ENCODE results near the gene SMARCE1.
"Not testable (repeated sequence)": the region's sequence is repeated elsewhere in the genome, so short reads cannot be mapped to it uniquely, and the experiment has no call there.

SMARCE1 gene

DNA sequence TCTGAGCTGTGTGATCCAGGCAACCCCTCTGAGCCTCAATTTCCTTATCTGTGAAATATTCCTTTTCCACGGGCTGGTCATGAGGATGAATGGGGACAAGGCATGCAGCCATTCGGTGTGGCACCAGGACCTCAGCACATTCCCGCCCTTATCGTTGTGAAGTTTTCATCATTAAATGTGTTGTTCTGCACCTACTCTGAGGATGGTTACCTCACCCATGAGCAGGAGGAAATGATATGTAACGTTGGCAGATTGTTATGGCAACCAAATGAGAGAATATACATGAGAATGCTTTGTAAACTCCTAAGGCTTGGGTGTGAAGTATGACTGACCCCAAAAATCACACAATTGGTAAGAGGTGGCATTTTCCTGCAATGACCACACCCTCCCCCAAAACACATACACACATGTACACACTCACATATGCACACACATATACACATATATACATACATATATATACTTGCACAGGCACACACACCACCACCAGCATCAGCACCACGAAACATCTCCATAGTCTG is 39.5 kb downstream of the SMARCE1 start:
- no peak for DNase-seq

DNA sequence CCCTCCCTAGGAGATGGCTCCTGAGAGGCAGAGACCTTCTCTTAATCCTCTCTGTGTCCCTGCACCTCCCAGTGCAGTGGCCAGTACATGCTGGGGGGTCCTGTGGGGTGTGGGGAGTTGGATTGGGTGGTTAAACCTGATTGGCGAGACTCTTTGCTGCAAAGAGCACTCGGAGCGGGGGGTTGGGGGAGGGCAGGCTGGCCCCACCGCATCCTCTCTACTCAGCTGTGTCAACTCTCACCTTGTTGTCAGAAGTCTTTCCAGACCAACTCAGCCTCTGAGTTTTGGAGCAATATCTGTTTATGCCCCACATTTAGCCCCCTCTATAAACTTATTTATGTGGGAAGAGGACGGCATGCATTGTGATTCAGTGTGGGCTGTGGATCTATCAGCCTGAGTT is 40.0 kb downstream of the SMARCE1 start:
- no peak for DNase-seq

DNA sequence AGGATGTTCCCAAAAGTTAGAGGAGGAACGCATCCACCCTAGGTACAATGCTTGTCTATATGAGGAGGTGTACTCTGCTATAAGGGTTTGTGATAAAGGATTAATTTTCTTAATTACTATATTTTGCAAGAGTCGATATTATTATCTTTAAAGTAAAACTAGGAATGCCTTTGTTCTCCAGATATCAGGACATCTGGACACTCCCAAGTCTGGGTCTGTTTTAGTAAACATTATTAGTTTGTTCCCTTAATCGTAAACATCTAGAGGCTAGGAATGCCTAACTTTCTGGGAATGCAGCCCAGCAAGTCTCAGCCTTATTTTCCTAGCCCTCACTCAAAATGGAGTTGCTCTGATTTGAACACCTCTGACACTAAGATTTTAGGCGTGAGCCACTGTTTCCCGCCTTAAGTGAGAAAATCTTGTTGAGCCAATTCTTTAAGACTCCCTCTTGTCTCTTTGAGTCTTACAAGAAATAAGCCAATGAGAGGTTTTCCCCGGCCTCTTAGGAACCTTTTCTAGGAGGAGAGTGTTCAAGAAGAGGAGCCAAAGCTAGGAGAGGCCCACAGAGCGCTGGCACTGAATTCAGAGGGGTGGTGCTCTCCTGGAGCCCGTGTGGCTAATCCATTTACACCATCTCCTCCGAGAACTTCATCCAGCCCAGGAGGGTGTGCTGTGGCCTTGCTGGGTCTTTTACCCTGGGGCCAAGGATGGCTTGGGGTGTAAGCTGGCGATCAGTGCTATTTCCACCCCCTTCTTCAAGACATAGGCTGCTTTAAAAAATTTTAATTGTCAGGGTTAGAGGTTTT is 40.9 kb downstream of the SMARCE1 start:
- no peak for DNase-seq

DNA sequence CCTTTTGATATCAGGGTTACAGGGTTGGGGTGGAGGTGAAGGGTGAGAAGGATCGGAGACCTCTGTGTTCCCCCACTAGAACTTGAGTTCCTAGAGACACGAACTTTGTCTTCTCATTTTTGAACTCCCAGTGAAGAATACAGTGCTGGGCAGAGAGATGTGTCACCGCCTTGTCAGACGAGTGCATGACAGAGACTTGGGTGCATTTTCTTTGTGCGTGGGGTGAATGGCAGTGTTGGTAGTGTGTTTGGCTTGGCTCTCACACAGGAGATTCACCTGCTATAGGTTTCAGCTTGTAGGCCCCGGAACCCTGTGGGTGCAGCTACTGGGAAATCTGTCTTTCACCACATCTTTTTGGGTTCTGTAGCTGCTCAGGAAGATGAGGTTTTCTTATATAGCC is 42.3 kb downstream of the SMARCE1 start:
- no peak for DNase-seq

DNA sequence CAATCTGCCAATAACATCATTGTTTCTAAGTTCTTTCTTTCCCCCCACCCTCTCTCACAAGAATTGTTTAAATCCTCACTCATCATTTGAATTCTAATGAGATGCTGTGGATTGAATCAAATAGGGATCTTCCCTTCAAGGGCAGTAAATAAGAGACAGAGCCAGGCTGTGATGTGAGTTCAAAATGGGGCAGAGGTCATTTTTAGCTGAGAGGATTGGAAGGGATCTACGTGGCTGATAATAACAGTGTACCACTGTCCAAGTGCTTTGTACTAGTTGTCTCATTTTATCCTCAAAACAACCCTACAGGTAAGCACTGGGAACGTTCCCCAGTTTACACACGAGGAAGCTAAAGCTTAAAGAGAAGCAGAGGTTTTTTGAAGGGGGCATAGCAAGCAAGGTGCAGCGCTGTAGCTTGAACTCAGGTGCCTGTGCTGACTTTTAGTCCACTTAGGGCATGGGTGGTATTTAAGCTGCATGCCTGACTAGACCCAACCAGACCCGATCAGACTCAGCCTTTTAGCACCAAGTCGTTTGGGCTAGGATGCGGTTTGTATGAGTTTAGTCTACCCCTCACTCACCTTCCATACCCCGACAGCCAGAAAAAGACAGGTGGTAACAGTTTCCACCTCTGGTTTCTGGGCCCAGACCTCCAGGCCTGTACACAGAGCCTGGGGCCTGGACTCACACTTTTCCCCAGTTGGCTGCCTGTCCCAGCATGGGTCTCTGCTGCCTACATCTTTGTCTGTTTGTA is 43.1 kb downstream of the SMARCE1 start:
- no peak for DNase-seq

DNA sequence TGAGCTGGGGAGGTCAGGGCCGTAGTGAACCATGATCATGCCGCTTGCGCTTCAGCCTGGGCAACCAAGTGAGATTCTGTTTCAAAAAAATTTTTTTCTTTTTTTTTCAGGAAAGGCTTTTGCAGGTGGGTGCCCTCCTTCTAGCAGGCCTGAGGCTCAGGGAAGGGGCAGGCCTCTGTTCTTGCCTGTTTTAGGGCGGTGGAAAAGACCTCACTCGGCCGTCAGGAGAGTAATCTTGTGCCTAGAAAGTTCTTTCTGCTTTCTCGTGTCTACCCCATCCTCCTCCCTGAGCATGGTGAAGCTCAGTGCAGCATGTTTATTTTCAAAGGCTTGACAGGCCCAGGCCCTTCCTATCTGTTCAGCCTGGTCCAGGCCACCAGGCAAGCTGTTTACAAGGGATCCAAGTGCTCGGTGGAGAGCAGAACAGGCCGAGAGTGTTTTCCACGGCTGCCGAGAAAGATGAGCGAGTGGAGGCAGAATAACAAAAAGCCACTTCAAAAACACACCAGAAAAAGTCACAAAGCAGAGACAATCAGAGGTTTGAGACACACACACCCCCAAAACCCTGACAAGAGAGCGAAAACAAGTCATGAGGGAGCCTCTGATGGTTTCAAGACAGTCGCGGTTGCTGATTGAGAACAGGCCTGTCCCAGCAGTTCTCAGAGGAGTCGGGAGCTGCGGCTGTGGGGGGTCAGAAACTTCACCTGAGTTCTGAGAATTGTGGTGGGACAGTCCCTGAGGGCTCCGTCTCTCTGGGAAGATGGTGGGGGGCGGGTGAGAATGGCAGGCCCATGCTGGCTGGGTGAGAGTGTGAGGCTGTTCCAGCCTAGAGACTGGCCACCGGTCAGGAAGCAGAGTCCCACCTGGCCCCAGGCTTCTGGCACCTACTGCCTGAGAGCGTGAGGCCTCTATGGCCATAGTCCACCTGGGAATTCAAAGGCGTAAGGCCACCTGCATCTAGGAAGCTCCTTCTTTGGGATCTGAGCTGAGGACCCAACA is 44.9 kb downstream of the SMARCE1 start:
- no peak for DNase-seq

DNA sequence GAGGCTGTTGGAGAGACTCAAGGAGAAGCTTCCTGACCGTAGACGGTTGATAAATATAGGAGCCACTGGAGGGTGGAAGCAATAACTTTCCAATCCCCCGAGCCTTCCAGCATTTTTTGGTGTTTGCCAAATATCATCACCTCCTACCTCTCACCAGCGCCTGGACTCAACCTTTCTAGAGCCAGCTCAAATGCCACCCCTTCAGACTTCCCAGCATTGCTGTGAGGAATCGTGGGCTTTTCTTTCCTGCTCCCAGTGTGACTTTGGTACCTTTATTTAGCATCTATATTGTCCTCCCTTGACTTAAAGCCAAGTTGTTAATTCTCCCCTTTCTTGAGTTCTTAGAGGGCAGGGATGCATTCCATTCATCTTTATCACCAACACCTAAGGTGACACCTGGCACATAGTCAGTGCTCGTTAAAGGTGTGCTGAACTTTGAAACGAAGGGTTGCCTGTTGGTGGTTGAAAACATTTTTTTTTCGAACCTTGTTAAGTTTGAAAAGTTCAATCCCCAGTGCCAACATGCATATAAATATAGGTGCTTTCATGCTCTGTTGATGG is 47.1 kb downstream of the SMARCE1 start:
- no peak for DNase-seq

DNA sequence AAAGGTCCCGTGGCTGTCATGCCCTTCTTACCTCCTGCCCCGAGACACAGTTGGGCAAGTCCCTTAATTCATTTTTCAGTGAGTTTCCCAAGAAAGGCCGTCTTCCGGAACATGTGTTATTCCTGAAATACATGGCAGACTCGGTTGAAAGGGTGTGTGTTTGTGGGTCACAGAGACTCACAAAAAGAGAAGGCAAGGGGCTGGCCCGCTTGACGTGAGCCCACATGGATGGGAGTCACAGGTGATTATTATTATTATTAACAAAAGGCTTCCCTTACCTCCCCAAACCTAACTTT is 48.2 kb downstream of the SMARCE1 start:
- no peak for DNase-seq

DNA sequence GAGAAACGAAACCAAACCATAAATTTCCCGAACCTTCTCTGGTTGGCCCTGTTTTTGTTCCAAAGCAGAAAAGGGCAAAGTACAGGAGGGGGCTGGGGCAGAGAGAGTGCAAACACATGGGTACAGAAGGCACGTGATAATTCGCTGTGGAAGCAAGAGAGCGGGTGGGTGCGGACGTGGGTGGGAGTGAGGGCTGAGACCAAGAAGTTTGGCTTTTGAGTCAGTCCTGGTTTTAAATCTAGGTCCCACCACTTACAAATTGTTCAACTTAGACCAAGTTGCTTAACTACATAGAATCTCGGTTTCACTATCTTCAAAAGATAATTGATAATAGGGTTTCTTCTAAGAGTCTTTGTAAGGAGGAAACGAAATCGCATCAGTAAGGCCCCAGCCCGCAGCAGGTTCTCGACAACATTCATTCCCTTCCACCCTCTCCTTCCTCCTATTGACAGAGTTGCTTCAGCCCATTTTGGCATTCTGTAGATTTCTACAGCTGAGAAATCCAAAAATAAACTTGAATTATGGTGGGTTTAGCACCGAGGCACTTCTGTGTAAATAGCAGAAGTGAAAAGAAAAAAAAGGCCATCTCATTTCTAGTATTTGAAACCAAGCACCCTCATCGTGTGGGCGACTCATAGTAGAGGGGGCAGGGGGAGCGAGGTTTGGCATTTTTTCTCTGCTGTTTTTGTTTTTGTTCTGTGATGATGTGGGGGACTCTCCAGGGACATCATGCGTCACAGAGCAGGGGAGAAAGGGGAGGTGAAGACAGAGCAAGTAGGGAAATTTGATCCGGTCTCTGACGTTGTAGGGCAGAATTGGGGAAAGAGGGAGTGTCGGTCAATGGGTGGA is 48.8 kb downstream of the SMARCE1 start:
- DNase-seq = no peak

DNA sequence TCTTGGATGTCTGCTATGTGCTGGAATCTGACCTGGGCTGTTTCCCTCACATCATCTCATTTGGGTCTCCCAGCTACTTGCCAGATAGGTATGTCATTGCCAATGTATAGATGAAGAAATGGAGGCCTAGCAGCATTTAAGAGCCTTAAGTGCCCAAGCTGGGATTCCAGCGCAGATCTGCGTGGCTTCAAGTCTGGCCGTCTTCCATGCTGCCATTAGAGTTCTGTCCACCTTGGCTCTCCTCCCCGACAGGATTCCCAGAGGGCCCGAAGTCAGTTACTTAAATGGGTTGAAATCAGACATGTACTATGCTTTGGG is 49.4 kb downstream of the SMARCE1 start:
- no peak for DNase-seq

DNA sequence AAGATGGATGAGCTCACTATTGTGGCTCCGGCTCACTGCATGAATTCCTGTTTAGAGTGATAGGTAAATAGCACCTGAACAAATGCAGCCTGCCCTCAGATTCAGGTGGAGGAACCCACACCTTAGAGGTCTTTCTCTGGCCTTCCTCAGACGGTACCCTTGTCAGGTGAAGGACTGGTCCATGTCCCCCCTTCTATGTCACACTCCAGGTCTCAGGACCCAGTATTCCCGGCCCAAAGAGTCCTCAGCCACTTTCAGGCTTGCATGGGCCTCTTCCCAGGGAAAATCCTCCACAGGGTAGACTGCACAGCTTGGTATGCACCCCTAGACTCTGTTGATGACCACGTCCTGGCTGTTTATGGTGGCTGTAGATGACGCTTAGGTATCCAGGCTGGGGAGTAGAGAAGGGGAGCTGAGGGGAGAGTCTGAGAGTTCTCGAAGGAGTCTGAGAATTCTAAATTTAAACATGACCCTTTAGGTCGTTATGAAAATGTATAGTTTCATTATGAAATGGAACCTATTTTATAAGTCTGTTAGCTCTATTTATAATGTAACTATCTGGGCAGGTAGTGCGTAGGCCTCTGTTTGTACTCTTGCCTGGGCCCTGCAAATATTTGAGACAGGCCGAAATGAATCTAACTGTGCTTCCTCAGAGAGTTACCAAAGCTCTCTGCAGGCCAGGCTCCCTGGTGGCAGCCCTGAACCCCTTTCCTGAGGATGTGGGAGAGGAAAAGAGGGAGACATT is 49.9 kb downstream of the SMARCE1 start:
- no peak for DNase-seq

DNA sequence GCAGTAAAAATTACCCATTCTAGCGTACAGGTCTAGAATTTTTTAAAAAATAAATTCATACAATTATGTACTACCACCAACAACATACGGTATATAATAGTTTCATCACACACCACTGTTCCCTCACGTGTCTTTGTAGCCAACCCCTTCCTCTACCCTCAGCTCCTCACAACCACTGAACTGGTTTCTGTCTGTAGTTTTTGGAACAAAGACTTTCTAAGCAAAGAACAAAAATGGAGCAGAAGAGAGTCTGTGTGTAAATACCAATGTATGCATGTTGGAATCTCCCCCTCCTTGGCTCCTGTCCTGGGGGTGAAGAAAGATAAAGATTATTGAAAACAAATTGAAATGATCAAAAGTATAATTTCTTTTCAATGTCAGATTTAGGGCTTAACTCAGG is 50.5 kb downstream of the SMARCE1 start:
- DNase-seq = no peak

DNA sequence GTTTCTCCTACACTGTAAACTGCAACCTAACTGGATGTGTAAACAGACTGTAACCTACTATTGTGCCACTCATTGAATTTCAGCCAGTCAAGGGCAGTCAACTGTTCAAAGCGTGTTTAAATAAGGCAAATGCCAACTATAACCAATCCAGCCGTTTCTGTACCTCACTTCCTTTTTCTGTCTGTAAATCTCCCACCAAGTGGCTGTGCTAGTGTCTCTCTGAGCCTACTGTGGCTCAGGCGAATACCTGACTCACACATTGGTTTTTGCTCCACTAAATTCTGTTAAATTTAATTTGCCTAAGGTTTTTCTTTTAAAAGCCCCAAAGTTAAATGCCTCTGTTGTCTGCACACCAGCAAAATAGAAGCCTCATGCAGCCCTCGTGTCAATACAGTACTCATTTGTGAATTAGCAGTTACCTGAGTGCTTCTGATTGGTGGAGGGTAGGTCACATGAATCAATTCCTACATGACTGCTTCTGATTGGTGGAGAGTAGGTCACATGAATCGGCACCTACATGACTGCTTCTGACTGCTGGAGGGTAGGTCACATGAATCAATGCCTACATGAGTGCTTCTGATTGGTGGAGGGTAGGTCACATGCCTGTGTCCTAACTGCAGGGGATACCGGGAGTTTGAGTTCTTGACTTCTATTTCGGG is 51.2 kb downstream of the SMARCE1 start:
- no peak for DNase-seq

DNA sequence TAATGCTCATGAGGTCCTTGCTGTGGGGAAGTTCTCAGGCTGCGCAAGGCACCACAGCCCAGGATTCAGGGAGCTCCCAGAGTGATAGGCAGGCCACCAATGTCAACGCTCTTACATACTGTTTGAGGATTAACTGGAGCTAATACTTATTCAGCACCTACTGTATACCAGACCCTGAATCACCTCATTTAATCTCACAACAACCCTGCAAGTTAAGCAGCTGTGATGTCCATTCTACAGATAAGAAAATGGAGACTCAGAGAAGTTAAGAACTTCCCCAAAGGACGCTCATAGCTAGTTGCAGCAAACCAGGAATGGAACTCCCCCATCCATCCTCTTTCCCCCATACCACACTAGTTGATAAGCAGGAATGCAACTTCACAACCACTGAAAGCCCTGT is 56.9 kb downstream of the SMARCE1 start:
- DNase-seq = no peak

DNA sequence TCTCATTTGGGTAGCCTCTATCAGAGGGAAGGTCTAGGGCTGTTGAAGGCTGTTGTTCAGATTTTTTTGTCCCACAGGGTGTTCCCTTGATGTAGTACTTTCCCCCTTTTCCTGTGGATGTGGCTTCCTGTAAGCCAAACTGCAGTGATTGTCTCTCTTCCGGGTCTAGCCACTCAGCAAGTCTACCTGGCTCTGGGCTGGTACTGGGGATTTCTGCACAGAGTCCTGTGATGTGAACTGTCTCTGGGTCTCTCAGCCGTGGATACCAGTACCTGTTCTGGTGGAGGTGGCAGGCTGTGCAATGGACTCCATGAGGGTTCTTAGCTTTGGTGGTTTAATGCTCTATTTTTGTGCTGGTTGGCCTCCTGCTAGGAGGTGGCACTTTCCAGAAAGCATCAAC is 59.1 kb downstream of the SMARCE1 start:
- DNase-seq = no peak

DNA sequence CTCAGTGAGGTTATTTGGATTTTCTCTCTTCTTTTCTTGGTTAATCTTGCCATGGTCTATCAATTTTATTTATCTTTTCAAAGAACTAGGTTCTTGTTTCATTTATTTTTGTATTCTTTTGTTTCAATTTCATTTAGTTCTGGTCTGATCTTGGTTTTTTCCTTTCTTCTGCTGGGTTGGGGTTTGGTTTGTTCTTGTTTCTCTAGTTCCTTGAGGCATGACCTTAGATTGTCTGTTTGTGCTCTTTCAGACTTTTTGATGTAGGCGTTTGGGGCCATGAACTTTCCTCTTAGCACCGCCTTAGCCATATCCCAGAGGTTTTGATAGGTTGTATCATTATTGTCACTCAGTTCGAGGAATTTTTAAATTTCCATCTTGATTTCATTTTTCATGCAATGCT is 61.4 kb downstream of the SMARCE1 start:
- DNase-seq = not testable (repeated sequence)

DNA sequence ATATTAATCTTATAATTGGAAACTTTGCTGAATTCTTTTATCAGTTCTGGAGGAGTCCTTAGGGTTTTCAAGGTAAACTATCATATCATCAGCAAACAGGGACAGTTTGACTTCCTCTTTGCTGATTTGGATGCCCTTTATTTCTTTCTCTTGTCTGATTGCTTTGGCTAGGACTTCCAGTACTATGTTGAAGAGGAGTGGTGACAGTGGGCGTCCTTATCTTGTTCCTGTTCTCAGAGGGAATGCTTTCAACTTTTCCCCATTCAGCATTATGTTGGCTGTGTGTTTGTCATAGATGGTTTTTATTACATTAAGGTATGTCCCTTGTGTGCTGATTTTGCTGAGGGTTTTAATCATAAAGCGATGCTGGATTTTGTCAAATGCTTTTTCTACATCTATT is 62.7 kb downstream of the SMARCE1 start:
- DNase-seq = not testable (repeated sequence)

DNA sequence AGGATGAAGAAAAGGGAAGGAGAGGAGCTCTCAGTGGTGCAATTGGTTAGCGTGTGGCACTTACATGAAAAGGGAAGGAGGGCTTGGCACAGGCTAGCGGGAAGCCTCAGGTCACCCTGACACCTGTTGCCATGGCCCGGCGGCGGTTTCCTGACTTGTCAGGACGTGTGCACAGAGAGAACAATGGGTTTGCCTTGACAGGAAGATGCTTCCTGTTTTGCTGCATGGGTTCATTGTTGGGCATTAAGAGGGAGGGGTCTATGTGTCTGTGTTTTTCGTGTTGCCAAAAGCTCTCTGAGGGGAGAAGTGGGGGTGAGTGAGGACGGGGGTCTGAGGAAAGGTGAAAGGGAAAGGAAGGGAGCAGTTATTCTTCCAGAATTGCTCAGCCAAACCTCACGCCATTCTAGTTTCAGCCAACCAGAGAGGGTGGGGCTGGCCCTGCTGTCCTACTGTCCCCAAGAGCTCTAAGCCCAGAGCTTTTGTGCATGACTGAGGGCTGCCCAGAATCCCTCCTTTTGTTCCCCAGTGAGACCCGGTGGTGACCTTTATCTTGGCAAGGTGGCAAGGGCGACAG is 65.2 kb downstream of the SMARCE1 start:
- DNase-seq = peak; percentile 45

DNA sequence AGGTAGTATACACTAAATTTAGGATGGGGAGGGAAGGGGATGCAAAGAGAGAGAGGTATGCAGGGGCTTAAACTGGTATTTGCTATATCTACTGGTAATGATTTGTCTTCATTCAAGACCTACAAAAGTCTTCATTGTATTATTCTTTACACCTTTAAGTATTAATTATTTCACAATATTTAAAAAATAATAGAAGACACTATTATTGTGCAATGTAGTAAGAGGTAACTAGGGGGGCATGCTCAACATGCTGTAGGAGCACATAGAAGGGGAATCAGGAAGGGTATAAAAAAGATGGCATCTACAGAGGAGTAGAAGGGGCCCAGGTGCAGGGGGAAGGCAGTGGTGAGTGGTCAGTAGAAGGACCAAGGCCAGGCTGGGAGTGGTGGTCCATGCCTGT is 67.5 kb downstream of the SMARCE1 start:
- DNase-seq = no peak

DNA sequence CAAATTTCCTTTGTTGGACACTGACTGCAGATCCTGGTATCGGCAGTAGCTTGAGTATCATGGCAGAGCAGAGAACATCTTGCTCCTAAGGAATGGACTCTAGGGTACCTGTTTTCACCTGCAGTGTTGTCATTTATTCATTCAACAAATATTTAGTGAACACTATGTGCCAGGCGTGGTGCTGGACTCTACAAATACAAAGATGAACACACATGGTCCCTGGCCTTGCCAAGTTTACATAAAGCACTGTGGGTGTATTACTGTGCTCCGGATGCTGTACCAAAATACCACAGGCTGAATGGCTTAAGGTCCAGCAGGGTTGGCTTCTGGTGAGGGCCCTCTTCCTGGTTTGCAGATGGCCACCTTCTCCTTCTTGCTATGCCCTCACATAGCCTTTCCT is 68.1 kb downstream of the SMARCE1 start:
- DNase-seq = no peak

Data from NCI-H1092 (cell line).